Measurements from ENCODE around the gene AVP.

AVP gene

DNA sequence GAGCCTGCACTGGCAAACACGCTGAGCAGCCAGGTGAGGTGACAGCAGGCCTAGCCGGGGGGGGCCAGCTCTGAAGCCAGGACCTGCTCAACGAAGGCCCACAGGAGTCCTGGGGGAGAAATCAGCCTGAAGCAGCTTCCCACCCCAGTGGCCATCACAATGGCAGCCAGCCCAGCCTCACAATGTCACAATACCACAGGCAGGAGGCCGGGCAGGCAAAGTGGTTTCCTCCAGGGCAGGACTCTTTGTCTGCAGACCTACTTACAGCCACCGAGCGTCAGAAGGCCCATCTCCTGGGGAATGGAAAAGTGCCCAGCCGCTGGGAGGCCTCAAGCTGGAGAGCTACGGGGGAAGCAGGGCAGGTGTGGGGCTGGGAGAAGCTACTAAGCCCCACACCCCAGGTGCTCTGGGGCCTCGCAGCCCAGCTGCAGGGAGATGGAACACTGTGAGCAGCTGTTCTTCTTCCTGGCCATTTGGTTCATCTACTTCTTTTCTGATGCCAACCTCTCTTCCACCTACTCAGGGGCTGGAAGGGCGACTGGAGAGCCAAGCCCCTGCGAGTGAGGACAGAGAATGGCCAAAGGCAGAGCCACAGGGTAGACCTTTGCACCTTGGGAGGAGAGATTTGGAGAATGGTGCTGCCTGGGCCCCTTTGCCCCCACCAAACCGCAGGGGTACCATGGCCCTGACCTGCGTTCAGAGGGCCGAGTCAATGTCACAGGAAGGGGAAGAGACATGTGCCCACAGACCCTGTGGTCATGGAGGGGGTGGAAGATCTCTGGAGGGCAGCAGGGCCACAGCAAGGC is 22.3 kb upstream of the AVP start:
- DNase-seq (ENCODE audit: insufficient read length) (no peak), FAIRE-seq (no peak)
- TF ChIP-seq TAF1 (IDR thresholded peaks at IDR 0.05; ENCODE audit: borderline replicate concordance, low read depth, low read length) (no peak), POLR2AphosphoS5 (IDR thresholded peaks at IDR 0.05; ENCODE audit: low read depth, low read length) (no peak), POLR2A (IDR thresholded peaks at IDR 0.05; ENCODE audit: low read depth, low read length) (no peak)

DNA sequence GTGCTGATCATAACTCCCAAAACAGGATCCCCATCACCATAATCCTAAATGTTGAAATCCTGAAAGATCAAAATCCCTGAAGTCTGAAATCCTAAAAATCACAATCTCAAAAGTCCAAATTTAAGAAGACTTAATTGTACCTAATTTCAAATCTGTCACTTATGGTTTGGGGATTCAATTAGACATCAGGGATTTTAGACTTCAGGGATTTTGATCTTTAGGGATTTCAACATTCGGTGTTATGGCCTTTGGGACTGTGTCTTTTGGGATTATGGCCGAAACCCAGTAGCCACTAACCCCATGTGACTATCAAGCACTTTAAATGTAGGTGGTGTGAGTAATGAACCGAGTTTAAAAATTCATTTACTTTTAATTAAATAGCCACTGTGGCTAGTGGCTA is 21.7 kb upstream of the AVP start:
- no peak for DNase-seq (ENCODE audit: insufficient read length)
- no peak for FAIRE-seq
- TF ChIP-seq POLR2AphosphoS5 (IDR thresholded peaks at IDR 0.05; ENCODE audit: low read depth, low read length) = no peak
- no peak for TF ChIP-seq TAF1 (IDR thresholded peaks at IDR 0.05; ENCODE audit: borderline replicate concordance, low read depth, low read length)
- no peak for TF ChIP-seq POLR2A (IDR thresholded peaks at IDR 0.05; ENCODE audit: low read depth, low read length)

DNA sequence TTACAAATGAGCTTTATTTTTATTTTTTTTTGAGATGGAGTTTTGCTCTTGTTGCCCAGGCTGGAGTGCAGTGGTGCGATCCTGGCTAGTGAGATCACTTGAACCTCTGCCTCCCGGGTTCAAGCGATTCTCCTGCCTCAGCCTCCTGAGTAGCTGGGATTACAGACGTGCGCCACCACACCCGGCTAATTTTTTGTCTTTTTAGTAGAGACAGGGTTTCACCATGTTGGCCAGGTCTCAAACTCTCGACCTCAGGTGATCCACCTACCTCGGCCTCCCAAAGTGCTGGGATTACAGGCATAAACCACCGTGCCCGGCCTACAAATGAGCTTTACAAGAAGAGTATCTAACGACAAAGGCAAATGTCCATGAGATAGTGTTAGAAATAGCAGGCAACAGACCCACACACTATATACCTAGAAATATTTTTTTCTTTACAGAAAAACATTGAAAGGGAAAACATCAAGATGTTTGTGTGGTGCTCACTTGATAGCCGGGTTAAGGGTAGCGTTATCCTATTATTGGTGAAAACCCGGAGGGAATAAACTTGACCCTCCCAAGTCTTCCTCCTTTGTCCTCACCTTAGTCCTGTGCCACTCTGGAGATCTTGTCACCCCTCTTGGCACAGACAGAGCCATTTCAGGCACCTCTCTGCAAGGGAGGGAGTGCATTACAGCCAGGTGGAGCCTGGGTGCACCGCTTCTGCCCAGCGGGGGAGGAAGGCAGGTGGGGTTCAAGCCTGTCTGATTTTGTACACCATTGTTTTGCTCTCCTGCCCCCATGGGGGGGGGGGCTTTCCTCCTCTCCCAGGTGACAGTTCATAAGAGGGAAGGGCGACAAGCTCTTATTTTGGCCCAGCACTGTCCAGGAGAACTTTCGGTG is 21.0 kb upstream of the AVP start:
- no peak for TF ChIP-seq POLR2A (IDR thresholded peaks at IDR 0.05; ENCODE audit: low read depth, low read length)
- no peak for TF ChIP-seq POLR2AphosphoS5 (IDR thresholded peaks at IDR 0.05; ENCODE audit: low read depth, low read length)
- no peak for TF ChIP-seq TAF1 (IDR thresholded peaks at IDR 0.05; ENCODE audit: borderline replicate concordance, low read depth, low read length)
- FAIRE-seq (no peak), DNase-seq (ENCODE audit: insufficient read length) (no peak)

DNA sequence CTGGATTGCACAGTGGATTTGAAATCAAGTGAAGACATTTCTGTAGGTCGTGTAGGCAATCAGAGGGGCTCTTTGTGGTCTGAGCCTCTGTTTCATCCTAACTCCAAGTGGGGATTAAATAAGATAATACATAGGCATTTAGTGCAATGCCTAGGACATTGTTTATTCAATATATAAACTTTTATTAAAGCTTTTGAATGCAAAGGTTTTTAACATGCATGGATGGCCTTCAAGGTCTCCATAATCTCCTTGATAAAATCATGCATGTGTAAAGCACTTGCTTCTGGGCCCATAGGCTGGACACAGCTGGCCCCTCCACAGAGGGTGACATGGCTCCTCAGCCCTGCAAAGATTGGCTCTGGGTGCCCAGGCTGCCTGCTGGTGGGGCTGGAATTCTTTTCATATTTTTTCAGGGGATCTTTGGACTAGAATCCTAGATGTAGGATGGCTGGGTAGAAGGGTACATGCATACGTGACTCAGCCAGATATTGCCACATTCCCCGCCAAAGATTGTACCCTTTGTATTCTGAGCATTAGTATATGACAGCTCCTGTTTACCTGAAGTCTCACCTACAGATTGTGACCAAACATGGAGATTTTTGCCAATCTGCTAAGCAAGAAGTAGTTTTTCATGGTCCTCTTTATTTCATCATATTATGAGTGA is 19.0 kb upstream of the AVP start:
- no peak for FAIRE-seq

DNA sequence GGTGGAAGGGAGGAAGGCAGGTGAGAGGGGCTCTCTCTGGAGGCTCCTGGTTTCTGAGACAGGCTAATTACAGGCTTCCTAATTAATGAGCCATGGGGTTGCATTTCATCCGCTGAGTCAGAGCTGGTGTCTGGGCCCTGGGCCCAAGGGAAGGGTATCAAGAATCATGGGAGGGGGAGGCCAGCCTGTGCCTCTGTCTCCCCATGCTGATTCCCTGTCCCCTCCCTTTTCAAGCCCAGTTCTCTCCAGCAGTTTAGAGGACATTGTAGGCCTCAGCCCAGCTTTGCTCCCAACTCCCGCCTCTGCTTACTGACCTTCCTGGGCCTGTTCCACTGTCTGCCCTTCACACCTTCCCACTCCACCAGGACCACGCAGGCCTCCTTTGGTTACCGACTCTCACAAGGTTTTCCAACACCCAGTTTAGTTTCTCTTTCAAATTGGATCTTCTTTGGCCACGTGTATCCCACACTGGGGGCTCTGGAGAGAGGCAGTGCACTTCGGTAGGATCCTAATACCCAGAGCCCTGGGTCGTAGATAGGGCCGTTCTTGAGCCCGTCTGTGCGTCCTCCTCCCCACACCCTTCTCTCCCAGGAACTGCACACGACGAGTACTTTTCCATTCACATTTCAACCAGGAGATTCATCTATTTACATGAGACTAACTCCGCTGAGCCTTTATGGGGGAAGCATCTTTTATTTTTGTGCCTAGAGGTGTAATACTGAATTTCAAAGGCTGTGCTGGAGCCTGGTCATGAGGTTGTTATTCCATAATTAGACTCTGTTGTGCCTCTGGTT is 18.2 kb upstream of the AVP start:
- no peak for FAIRE-seq
- no peak for TF ChIP-seq TAF1 (IDR thresholded peaks at IDR 0.05; ENCODE audit: borderline replicate concordance, low read depth, low read length)
- no peak for TF ChIP-seq POLR2A (IDR thresholded peaks at IDR 0.05; ENCODE audit: low read depth, low read length)
- TF ChIP-seq POLR2AphosphoS5 (IDR thresholded peaks at IDR 0.05; ENCODE audit: low read depth, low read length) = no peak
- no peak for DNase-seq (ENCODE audit: insufficient read length)

More for the DNA sequence above, 19.0 kb upstream of the AVP start:
- DNase-seq (ENCODE audit: insufficient read length) = no peak
- no peak for TF ChIP-seq POLR2AphosphoS5 (IDR thresholded peaks at IDR 0.05; ENCODE audit: low read depth, low read length)
- no peak for TF ChIP-seq TAF1 (IDR thresholded peaks at IDR 0.05; ENCODE audit: borderline replicate concordance, low read depth, low read length)
- no peak for TF ChIP-seq POLR2A (IDR thresholded peaks at IDR 0.05; ENCODE audit: low read depth, low read length)

DNA sequence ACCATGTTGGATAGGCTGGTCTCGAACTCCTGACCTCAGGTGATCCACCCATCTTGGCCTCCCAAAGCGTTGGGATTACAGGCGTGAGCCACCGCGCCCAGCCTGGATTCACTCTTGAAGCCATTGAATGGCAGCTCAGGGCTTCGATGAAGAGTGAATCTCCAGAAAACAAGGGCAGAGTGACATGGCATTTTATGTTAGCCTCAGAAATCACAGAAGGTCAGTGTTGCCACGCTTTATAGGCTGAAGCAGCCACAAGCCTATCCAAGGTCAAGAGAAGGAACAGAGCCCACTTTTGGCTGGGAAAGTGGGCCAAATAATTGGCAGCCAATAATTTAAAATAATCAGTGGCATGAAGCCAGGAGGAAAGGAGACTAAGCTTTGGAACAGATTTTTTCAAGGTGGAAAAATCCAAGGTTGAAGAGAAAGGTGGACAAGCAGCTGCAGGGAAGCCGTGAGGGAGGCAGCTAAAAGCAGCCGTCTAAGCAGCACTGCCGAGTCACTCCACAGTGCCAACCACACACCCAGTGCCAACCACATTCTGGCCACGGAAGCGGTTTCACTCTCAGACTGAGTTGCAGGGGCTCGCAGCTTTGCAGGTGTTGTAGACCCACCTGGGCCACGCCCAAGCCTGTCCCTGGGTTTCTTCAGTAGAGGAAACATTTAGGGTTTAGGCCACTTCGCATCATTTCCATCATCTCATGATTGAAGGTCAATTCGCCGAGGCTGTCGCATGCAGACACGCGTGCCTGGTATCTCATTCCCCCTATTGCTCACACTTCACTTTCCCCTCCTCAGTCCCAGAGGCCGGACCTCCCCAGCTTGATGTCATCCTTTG is 17.4 kb upstream of the AVP start:
- no peak for FAIRE-seq
- no peak for DNase-seq (ENCODE audit: insufficient read length)
- TF ChIP-seq POLR2A (IDR thresholded peaks at IDR 0.05; ENCODE audit: low read depth, low read length) (no peak), POLR2AphosphoS5 (IDR thresholded peaks at IDR 0.05; ENCODE audit: low read depth, low read length) (no peak), TAF1 (IDR thresholded peaks at IDR 0.05; ENCODE audit: borderline replicate concordance, low read depth, low read length) (no peak)

DNA sequence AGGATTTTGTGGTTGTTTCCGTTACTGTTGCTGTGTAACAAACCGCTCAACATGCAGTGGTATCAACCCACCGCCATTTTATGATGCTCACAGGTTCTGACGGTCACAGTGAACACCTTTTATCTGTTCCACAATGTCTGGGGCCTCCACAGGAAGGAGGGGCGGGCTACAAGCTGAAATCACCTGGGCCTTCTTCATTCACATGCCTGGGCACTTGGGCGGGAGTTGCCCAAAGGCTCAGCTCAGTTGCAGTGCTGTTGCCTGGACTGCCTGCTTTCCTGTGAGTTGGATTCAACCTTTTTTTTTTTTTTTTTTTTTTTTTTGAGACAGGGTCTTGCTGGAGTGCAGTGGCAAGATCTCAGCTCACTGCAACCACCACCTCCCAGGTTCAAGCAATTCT is 16.7 kb upstream of the AVP start:
- no peak for DNase-seq (ENCODE audit: insufficient read length)
- TF ChIP-seq POLR2AphosphoS5 (IDR thresholded peaks at IDR 0.05; ENCODE audit: low read depth, low read length) = no peak
- TF ChIP-seq POLR2A (IDR thresholded peaks at IDR 0.05; ENCODE audit: low read depth, low read length) = no peak
- no peak for TF ChIP-seq TAF1 (IDR thresholded peaks at IDR 0.05; ENCODE audit: borderline replicate concordance, low read depth, low read length)
- FAIRE-seq = no peak

DNA sequence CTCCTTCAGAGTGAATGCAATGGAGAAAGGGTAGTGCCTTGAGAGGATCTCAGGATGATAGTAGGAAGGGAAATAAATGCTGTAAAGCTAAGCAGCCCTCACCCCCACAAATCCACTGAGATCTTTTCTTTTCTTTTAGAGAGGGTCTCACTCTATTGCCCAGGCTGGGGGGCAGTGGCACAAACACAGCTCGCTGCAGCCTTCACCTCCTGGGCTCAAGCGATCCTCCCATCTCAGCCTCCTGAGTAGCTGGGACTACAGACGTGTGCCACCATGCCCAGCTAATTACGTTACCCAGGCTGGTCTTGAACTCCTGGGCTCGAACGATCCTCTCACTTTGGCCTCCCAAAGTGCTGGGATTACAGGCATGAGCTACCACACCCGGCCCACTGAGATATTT is 16.0 kb upstream of the AVP start:
- FAIRE-seq = no peak
- no peak for TF ChIP-seq TAF1 (IDR thresholded peaks at IDR 0.05; ENCODE audit: borderline replicate concordance, low read depth, low read length)
- no peak for TF ChIP-seq POLR2A (IDR thresholded peaks at IDR 0.05; ENCODE audit: low read depth, low read length)
- TF ChIP-seq POLR2AphosphoS5 (IDR thresholded peaks at IDR 0.05; ENCODE audit: low read depth, low read length) = no peak
- DNase-seq (ENCODE audit: insufficient read length) = no peak

DNA sequence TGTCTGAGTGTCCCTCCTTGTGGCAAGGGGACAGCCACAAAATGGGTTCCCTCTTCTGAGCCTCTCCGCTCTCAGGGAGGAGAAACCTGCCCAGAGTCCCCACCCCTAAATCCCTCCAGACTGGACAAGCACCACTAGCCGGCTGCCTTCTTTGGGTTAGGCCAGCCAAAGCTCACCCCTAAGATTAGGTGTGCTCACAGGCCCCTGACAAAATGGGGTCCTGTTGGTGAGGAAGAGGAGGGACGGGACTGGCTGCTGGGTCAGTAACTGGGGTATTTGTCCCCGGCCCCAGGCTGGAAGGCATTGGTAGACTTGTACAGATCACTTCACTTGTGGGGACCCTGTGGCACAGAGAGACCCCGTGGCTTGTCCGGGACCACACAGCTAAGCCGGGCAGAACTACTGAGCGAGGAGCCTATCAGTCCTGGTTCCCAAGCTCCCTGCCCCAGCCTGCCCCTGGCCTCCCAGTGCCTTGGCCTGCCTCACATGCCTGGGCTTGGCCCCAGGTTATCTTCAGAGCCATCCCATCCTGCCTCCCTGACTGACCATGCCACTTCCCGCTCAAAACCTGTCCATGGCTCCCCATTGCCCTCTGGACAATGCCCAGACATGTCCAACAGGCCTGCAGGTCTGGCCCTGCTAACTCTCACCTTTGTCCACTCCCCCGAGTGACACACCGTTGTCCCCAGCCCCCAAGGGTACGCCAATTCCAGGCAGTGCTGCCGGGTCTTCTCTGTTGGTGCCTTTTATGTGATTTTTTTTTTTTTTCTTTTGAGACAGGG is 10.5 kb upstream of the AVP start:
- FAIRE-seq (no peak), DNase-seq (ENCODE audit: insufficient read length) (no peak)
- no peak for TF ChIP-seq POLR2A (IDR thresholded peaks at IDR 0.05; ENCODE audit: low read depth, low read length)
- TF ChIP-seq TAF1 (IDR thresholded peaks at IDR 0.05; ENCODE audit: borderline replicate concordance, low read depth, low read length) = no peak
- TF ChIP-seq POLR2AphosphoS5 (IDR thresholded peaks at IDR 0.05; ENCODE audit: low read depth, low read length) = no peak

Data from GM12892 (cell line).